ENCODE measurements around the gene SOCS1. TPM values are rescaled to one million over a fixed set of nuclear protein-coding genes. Genes with fewer than 3 reads are reported as not detected.
A peak's percentile ranks its signal among the peaks of the same experiment; 100 is the strongest.

The SOCS1 gene
- total and polyA plus RNA-seq, 9 of the 15 experiments (the other 6 are each of a cell fraction or from before 2014, with no cell fraction given), result 0.04 to 7.5 (median 2.3) TPM

DNA sequence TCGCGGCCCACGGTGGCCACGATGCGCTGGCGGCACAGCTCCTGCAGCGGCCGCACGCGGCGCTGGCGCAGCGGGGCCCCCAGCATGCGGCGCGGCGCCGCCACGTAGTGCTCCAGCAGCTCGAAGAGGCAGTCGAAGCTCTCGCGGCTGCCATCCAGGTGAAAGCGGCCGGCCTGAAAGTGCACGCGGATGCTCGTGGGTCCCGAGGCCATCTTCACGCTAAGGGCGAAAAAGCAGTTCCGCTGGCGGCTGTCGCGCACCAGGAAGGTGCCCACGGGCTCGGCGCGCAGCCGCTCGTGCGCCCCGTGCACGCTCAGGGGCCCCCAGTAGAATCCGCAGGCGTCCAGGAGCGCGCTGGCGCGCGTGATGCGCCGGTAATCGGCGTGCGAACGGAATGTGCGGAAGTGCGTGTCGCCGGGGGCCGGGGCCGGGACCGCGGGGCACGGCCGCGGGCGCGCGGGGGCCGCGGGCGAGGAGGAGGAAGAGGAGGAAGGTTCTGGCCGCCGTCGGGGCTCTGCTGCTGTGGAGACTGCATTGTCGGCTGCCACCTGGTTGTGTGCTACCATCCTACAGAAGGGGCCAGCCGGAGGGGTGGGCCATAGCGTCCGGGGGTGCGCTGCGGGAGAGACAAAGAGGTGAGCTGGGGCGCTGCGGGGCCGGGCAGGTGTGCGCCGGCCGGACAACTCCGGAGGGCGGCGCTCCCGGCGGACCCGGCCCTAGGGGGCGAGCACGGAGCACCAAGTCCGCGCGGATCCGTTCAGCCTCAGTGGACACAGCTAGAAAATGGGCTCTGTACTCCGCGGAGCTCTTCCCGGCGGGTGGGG lies 879 bp downstream of the SOCS1 start (continued):
- TF ChIP-seq ZNF311 (CRISPR knock-in tag; IDR thresholded peaks at IDR 0.05) (peak; percentile 51; the same call in 1 of the 2 replicates), CBX3 (IDR thresholded peaks at IDR 0.05; ENCODE audit: borderline replicate concordance in 1 of 2, low read length in 2 of 2) (peak in 1 of 2 experiments; percentile 62; a peak in 2 of 3 replicates), FOXA1 (IDR thresholded peaks at IDR 0.05; ENCODE audit: borderline replicate concordance) (no peak), DDX20 (tag; IDR thresholded peaks at IDR 0.05; ENCODE audit: low read depth) (no peak), ZNF239 (CRISPR knock-in tag; IDR thresholded peaks at IDR 0.05) (no peak), KLF1 (tag; IDR thresholded peaks at IDR 0.05) (no peak), ZNF778 (CRISPR knock-in tag; IDR thresholded peaks at IDR 0.05) (no peak), RBM25 (IDR thresholded peaks at IDR 0.05; ENCODE audit: low read depth, low read length, severe bottlenecking) (peak; percentile 94), ZNF586 (CRISPR knock-in tag; conservative IDR thresholded peaks at IDR 0.05) (no peak), ZNF354B (CRISPR knock-in tag; IDR thresholded peaks at IDR 0.05) (no peak), DIDO1 (tag; IDR thresholded peaks at IDR 0.05; ENCODE audit: low read depth) (no peak), NEUROD1 (IDR thresholded peaks at IDR 0.05; ENCODE audit: borderline replicate concordance, low read depth, low read length, partially characterized antibody) (no peak), TARDBP (IDR thresholded peaks at IDR 0.05) (no peak), POLR2B (IDR thresholded peaks at IDR 0.05; ENCODE audit: low read depth, partially characterized antibody) (no peak), ZNF197 (CRISPR knock-in tag; IDR thresholded peaks at IDR 0.05; ENCODE audit: low read depth) (no peak), HNRNPH1 (optimal IDR thresholded peaks at IDR 0.05; ENCODE audit: low read depth, low read length) (no peak)
- TF ChIP-seq, protein P1, sequence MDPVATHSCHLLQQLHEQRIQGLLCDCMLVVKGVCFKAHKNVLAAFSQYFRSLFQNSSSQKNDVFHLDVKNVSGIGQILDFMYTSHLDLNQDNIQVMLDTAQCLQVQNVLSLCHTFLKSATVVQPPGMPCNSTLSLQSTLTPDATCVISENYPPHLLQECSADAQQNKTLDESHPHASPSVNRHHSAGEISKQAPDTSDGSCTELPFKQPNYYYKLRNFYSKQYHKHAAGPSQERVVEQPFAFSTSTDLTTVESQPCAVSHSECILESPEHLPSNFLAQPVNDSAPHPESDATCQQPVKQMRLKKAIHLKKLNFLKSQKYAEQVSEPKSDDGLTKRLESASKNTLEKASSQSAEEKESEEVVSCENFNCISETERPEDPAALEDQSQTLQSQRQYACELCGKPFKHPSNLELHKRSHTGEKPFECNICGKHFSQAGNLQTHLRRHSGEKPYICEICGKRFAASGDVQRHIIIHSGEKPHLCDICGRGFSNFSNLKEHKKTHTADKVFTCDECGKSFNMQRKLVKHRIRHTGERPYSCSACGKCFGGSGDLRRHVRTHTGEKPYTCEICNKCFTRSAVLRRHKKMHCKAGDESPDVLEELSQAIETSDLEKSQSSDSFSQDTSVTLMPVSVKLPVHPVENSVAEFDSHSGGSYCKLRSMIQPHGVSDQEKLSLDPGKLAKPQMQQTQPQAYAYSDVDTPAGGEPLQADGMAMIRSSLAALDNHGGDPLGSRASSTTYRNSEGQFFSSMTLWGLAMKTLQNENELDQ (CRISPR knock-in tag; IDR thresholded peaks at IDR 0.05; ENCODE audit: borderline replicate concordance), result peak; percentile 92; the same call in 1 of the 2 replicates
- TF ChIP-seq, protein P2, sequence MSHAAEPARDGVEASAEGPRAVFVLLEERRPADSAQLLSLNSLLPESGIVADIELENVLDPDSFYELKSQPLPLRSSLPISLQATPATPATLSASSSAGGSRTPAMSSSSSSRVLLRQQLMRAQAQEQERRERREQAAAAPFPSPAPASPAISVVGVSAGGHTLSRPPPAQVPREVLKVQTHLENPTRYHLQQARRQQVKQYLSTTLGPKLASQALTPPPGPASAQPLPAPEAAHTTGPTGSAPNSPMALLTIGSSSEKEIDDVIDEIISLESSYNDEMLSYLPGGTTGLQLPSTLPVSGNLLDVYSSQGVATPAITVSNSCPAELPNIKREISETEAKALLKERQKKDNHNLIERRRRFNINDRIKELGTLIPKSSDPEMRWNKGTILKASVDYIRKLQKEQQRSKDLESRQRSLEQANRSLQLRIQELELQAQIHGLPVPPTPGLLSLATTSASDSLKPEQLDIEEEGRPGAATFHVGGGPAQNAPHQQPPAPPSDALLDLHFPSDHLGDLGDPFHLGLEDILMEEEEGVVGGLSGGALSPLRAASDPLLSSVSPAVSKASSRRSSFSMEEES (CRISPR knock-in tag; IDR thresholded peaks at IDR 0.05), result no peak
- TF ChIP-seq, protein P3, sequence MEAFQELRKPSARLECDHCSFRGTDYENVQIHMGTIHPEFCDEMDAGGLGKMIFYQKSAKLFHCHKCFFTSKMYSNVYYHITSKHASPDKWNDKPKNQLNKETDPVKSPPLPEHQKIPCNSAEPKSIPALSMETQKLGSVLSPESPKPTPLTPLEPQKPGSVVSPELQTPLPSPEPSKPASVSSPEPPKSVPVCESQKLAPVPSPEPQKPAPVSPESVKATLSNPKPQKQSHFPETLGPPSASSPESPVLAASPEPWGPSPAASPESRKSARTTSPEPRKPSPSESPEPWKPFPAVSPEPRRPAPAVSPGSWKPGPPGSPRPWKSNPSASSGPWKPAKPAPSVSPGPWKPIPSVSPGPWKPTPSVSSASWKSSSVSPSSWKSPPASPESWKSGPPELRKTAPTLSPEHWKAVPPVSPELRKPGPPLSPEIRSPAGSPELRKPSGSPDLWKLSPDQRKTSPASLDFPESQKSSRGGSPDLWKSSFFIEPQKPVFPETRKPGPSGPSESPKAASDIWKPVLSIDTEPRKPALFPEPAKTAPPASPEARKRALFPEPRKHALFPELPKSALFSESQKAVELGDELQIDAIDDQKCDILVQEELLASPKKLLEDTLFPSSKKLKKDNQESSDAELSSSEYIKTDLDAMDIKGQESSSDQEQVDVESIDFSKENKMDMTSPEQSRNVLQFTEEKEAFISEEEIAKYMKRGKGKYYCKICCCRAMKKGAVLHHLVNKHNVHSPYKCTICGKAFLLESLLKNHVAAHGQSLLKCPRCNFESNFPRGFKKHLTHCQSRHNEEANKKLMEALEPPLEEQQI (IDR thresholded peaks at IDR 0.05), result no peak

Data from K562 (cell line).